ENCODE results near the gene HIPK4. TPM values are rescaled to one million over a fixed set of nuclear protein-coding genes. Genes with fewer than 3 reads are reported as not detected.

The HIPK4 gene
- total and polyA plus RNA-seq, 9 of the 15 experiments (the other 6 are each of a cell fraction or from before 2014, with no cell fraction given): 0.06 to 0.09 TPM; not detected in 7

DNA sequence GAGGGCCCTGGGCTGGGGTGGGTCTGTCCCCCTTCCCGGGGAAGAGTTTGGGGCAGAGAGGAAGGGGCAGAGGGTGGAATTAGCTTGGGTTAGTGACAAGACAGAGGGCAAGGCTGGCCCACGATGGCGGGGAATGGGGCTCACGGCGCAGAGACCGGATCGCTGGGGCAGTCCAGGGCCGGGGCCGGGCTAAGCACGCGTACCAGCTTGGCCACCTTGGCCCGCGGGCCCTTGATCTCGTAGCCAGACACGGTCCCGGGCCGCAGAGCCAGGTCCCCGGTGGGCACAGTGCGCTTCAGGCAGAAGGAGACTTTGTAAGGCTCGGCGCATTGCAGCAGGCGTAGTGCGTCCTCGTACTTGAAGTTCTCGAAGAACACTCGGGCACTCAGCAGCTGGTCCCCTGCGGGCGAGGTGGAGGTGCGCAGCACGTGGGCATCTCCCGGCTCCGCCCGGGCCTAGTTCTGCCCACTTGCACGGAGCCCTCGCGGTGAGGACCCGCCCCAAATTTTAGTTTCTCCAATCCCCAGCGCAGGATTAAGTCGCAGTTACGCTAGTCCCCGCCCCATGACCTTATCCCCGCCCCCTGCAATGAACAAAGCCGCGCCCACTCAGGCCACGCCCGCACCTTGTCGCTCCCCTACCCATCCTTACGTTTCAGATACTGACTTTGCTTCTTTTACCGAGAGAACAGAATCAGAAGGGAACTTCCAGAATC, 8.6 kb upstream of the HIPK4 start (continued):
- TF ChIP-seq, protein P1, sequence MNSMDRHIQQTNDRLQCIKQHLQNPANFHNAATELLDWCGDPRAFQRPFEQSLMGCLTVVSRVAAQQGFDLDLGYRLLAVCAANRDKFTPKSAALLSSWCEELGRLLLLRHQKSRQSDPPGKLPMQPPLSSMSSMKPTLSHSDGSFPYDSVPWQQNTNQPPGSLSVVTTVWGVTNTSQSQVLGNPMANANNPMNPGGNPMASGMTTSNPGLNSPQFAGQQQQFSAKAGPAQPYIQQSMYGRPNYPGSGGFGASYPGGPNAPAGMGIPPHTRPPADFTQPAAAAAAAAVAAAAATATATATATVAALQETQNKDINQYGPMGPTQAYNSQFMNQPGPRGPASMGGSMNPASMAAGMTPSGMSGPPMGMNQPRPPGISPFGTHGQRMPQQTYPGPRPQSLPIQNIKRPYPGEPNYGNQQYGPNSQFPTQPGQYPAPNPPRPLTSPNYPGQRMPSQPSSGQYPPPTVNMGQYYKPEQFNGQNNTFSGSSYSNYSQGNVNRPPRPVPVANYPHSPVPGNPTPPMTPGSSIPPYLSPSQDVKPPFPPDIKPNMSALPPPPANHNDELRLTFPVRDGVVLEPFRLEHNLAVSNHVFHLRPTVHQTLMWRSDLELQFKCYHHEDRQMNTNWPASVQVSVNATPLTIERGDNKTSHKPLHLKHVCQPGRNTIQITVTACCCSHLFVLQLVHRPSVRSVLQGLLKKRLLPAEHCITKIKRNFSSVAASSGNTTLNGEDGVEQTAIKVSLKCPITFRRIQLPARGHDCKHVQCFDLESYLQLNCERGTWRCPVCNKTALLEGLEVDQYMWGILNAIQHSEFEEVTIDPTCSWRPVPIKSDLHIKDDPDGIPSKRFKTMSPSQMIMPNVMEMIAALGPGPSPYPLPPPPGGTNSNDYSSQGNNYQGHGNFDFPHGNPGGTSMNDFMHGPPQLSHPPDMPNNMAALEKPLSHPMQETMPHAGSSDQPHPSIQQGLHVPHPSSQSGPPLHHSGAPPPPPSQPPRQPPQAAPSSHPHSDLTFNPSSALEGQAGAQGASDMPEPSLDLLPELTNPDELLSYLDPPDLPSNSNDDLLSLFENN (IDR thresholded peaks at IDR 0.05; ENCODE audit: low read depth in 2 of 2, low read length in 2 of 2): no peak
- TF ChIP-seq, protein P2, sequence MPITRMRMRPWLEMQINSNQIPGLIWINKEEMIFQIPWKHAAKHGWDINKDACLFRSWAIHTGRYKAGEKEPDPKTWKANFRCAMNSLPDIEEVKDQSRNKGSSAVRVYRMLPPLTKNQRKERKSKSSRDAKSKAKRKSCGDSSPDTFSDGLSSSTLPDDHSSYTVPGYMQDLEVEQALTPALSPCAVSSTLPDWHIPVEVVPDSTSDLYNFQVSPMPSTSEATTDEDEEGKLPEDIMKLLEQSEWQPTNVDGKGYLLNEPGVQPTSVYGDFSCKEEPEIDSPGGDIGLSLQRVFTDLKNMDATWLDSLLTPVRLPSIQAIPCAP (CRISPR knock-in tag; IDR thresholded peaks at IDR 0.05; ENCODE audit: borderline replicate concordance): no peak
- TF ChIP-seq, protein P3, sequence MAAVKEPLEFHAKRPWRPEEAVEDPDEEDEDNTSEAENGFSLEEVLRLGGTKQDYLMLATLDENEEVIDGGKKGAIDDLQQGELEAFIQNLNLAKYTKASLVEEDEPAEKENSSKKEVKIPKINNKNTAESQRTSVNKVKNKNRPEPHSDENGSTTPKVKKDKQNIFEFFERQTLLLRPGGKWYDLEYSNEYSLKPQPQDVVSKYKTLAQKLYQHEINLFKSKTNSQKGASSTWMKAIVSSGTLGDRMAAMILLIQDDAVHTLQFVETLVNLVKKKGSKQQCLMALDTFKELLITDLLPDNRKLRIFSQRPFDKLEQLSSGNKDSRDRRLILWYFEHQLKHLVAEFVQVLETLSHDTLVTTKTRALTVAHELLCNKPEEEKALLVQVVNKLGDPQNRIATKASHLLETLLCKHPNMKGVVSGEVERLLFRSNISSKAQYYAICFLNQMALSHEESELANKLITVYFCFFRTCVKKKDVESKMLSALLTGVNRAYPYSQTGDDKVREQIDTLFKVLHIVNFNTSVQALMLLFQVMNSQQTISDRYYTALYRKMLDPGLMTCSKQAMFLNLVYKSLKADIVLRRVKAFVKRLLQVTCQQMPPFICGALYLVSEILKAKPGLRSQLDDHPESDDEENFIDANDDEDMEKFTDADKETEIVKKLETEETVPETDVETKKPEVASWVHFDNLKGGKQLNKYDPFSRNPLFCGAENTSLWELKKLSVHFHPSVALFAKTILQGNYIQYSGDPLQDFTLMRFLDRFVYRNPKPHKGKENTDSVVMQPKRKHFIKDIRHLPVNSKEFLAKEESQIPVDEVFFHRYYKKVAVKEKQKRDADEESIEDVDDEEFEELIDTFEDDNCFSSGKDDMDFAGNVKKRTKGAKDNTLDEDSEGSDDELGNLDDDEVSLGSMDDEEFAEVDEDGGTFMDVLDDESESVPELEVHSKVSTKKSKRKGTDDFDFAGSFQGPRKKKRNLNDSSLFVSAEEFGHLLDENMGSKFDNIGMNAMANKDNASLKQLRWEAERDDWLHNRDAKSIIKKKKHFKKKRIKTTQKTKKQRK (IDR thresholded peaks at IDR 0.05; ENCODE audit: borderline replicate concordance, low read depth, low read length): no peak
- TF ChIP-seq KAT8 (IDR thresholded peaks at IDR 0.05; ENCODE audit: low read depth): no peak
- TF ChIP-seq MTF1 (CRISPR knock-in tag; IDR thresholded peaks at IDR 0.05; ENCODE audit: borderline replicate concordance): no peak
- TF ChIP-seq MCM5 (IDR thresholded peaks at IDR 0.05; ENCODE audit: low read depth): no peak
- TF ChIP-seq, protein P4, sequence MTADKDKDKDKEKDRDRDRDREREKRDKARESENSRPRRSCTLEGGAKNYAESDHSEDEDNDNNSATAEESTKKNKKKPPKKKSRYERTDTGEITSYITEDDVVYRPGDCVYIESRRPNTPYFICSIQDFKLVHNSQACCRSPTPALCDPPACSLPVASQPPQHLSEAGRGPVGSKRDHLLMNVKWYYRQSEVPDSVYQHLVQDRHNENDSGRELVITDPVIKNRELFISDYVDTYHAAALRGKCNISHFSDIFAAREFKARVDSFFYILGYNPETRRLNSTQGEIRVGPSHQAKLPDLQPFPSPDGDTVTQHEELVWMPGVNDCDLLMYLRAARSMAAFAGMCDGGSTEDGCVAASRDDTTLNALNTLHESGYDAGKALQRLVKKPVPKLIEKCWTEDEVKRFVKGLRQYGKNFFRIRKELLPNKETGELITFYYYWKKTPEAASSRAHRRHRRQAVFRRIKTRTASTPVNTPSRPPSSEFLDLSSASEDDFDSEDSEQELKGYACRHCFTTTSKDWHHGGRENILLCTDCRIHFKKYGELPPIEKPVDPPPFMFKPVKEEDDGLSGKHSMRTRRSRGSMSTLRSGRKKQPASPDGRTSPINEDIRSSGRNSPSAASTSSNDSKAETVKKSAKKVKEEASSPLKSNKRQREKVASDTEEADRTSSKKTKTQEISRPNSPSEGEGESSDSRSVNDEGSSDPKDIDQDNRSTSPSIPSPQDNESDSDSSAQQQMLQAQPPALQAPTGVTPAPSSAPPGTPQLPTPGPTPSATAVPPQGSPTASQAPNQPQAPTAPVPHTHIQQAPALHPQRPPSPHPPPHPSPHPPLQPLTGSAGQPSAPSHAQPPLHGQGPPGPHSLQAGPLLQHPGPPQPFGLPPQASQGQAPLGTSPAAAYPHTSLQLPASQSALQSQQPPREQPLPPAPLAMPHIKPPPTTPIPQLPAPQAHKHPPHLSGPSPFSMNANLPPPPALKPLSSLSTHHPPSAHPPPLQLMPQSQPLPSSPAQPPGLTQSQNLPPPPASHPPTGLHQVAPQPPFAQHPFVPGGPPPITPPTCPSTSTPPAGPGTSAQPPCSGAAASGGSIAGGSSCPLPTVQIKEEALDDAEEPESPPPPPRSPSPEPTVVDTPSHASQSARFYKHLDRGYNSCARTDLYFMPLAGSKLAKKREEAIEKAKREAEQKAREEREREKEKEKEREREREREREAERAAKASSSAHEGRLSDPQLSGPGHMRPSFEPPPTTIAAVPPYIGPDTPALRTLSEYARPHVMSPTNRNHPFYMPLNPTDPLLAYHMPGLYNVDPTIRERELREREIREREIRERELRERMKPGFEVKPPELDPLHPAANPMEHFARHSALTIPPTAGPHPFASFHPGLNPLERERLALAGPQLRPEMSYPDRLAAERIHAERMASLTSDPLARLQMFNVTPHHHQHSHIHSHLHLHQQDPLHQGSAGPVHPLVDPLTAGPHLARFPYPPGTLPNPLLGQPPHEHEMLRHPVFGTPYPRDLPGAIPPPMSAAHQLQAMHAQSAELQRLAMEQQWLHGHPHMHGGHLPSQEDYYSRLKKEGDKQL (CRISPR knock-in tag; IDR thresholded peaks at IDR 0.05; ENCODE audit: borderline replicate concordance): no peak
- TF ChIP-seq, protein P5, sequence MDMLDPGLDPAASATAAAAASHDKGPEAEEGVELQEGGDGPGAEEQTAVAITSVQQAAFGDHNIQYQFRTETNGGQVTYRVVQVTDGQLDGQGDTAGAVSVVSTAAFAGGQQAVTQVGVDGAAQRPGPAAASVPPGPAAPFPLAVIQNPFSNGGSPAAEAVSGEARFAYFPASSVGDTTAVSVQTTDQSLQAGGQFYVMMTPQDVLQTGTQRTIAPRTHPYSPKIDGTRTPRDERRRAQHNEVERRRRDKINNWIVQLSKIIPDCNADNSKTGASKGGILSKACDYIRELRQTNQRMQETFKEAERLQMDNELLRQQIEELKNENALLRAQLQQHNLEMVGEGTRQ (CRISPR knock-in tag; IDR thresholded peaks at IDR 0.05): peak; percentile 66; the same call in 1 of the 2 replicates
- TF ChIP-seq CSDE1 (IDR thresholded peaks at IDR 0.05): no peak
- TF ChIP-seq ESRRA (IDR thresholded peaks at IDR 0.05; ENCODE audit: borderline replicate concordance, low read depth): no peak
- TF ChIP-seq RBM14 (IDR thresholded peaks at IDR 0.05; ENCODE audit: borderline replicate concordance, insufficient read depth, low read depth, low read length): 0 out of 2 replicates have a peak, but pooled peaks have one; percentile 42

Data from K562 (cell line).